Epithelial cell of esophagus (primary cell): ENCODE data around the gene GINS2.

ENCODE experiments used
- DNase-seq: peaks from one replicate; pipeline ENCODE4 v3.0.0; 2010; ENCODE audit warnings: low read depth
- H3K4me3 ChIP-seq: 2 replicates; pipeline ENCODE4 v1.5.1; 2011; ENCODE audit warnings: mild to moderate bottlenecking, low read length, control low read depth
- TF ChIP-seq, protein P1 (sequence below): IDR thresholded peaks from 2 replicates; pipeline ENCODE4 v1.5.1; 2011; ENCODE audit warnings: low read depth, mild to moderate bottlenecking, low read length, control low read depth, inconsistent platforms; ENCODE audit not compliant: insufficient read depth; ENCODE audit errors: missing control alignments

Gene GINS2

DNA sequence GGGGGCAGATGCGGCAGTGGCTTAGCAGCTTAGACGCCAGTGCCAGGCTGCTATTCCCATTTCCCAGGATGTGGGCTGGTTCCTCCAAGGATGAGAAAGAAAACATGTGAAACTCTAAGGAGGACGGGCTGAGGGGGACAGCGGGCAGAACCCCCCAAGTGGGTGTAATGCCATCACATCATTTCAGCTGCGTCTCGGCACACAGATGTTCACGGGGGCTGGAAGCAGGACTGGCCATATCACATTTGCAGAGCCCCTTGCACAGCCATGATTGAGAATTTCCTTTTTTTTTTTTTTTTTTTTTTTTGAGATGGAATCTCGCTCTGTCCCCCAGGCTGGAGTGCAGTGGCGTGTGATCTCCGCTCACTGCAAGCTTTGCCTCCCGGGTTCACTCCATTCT is 15.3 kb upstream of the GINS2 start:
- H3K4me3 ChIP-seq: no peak overlapping the region
- no peak for DNase-seq
- TF ChIP-seq, protein P1, sequence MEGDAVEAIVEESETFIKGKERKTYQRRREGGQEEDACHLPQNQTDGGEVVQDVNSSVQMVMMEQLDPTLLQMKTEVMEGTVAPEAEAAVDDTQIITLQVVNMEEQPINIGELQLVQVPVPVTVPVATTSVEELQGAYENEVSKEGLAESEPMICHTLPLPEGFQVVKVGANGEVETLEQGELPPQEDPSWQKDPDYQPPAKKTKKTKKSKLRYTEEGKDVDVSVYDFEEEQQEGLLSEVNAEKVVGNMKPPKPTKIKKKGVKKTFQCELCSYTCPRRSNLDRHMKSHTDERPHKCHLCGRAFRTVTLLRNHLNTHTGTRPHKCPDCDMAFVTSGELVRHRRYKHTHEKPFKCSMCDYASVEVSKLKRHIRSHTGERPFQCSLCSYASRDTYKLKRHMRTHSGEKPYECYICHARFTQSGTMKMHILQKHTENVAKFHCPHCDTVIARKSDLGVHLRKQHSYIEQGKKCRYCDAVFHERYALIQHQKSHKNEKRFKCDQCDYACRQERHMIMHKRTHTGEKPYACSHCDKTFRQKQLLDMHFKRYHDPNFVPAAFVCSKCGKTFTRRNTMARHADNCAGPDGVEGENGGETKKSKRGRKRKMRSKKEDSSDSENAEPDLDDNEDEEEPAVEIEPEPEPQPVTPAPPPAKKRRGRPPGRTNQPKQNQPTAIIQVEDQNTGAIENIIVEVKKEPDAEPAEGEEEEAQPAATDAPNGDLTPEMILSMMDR: no peak

DNA sequence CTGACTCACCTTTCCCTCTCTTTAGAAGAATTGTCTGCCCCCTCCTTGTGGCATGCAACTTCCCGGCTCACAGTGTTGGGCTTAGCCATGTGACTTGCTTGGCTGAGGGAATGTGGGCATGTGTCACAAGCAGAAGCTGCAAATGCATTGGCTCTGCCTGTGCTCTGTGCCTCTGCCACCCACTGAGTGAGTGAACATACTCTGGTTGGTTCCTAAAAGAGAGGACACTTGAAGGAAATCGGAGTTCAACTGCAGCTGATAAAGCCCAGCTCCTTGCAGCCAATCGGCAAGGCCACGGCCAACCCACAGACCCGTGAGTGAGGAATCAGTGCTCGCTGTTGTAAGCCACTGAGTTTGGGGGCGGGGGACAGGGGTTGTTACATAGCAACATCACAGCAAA is 10.9 kb upstream of the GINS2 start:
- TF ChIP-seq, protein P1: no peak
- H3K4me3 ChIP-seq: no peak overlapping the region
- peak; percentile 65 for DNase-seq

DNA sequence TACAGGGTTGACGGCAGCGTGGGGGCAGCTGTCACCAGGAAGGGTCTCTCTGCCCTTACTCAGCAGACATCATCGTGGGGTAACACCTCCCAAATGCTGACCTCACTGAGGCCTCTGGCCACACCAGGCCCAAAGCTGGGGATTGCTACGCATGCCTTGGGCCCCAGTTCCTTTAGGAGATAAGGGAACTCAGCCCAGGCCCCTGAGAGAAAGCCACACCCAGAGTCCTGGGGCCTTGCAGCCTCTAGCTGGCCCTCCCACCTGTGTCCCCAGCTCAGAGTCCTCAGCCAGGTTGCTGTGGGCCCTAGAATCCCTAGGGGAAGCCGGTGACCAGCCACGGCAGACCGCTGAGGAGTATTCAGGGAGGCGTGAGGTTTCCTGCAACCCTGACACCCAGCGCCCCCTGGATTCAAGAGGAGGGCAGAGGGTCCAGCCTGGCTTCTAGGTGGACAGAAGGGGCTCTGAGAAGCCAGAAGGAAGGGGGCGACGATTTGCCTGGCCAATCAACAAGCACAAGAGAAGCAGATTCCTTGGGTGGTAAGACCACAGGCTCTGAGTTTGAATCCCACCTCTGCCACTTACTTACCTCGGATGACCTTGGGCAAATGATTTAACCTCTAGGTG is 10.3 kb upstream of the GINS2 start:
- DNase-seq: no peak
- H3K4me3 ChIP-seq: no peak overlapping the region
- TF ChIP-seq, protein P1: no peak

DNA sequence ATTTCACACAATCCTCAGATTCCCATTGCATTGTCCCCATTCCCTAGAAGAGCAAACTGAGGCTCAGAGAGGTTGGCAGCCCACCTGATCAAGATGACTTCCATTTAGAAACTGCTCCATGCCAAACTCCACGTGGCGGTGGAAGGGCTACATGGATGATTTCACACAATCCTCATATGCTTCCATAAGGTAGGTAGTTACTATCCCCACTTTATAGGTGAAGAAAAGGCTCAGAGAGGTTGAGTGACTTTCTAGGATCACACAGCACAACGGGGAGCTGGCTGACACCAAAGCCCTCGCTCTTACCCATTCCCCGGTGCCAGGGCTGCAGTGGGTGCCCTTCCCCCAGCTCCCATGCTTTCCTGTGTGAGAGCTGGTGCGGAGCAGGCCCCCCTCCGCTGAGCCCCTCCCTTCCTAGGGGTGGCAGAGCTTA is 9.7 kb upstream of the GINS2 start:
- TF ChIP-seq, protein P1: no peak
- no peak for DNase-seq
- H3K4me3 ChIP-seq: no peak overlapping the region

DNA sequence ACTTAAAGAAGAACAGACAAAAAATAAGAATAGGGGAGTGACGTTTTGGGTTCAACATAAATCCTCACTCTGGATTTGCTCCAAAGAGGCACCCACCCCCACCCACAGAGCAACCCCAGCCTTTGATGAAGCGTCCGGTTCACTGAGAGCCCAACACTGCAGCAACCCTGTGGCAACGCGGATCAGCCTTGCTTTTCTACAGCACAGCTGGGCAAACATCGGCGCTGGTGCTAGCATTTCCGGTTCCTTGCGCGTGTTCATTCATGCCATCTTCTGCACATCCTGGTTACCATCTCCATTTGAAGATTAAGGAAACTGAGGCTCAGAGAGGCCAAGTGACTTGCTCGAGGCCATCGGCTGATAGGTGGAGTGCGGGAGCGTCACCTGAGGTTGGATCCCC is 8.7 kb upstream of the GINS2 start:
- H3K4me3 ChIP-seq: no peak overlapping the region
- TF ChIP-seq, protein P1: no peak

DNA sequence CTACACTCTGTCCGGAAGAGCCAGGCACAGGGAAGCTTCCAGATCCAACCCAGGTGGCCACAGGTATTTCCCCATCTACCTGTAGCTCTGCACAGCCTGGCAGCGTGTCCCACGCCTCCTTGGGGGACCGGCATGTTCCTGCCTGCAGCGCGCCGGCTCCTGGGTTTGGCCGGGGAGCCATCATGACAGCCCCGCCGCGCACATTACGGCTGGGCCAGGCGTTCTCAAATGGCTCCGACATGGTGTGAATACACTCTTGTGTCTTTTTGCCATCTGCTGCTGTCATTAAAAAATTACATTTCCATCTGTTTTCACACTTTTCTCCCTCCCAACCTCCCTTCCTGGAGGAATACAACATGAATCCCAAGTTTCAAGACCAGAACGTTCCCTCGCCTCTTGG is 8.0 kb upstream of the GINS2 start:
- TF ChIP-seq, protein P1: no peak
- no peak overlapping the region for H3K4me3 ChIP-seq
- peak; percentile 76 for DNase-seq

More for the DNA sequence above, 8.7 kb upstream of the GINS2 start:
- peak; percentile 72 for DNase-seq
